ENCODE measurements around the gene CFAP251.

GRCh38 chr12:122005252-122005776, 86.9 kb downstream of the CFAP251 start:
- no peak for TF ChIP-seq CTCF (IDR thresholded peaks at IDR 0.05)
- no peak for TF ChIP-seq BHLHE40 (IDR thresholded peaks at IDR 0.05; ENCODE audit: low read depth, low read length)
- no peak for TF ChIP-seq ZFP36 (IDR thresholded peaks at IDR 0.05; ENCODE audit: borderline replicate concordance, partially characterized antibody)
- TF ChIP-seq POLR2A (IDR thresholded peaks at IDR 0.05; ENCODE audit: low read length) = no peak
- no peak for TF ChIP-seq RAD21 (conservative IDR thresholded peaks at IDR 0.05 in 1 of 2, IDR thresholded peaks at IDR 0.05 in 1 of 2)
- no peak for TF ChIP-seq SMC3 (IDR thresholded peaks at IDR 0.05)

Data from A549 (cell line).